MG63 (cell line): ENCODE data around the gene REXO1. TPM values are rescaled to one million over a fixed set of nuclear protein-coding genes. Genes with fewer than 3 reads are reported as not detected.

Source experiments
- DNase-seq: peaks from one replicate; pipeline ENCODE4 v3.0.0-alpha.2; 2020
- H3K27me3 ChIP-seq: fragments of 250-450 bp; sonication (Bioruptor Pico); 2 replicates; pipeline ENCODE4 v1.5.1; 2020; ENCODE audit warnings: mild to moderate bottlenecking, moderate library complexity
- H3K36me3 ChIP-seq: fragments of 250-450 bp; sonication (Bioruptor Pico); 2 replicates; pipeline ENCODE4 v1.5.1; 2020; ENCODE audit warnings: mild to moderate bottlenecking, moderate library complexity
- H3K4me3 ChIP-seq: fragments of 250-450 bp; sonication (Bioruptor Pico); 2 replicates; pipeline ENCODE4 v1.5.1; 2020; ENCODE audit warnings: mild to moderate bottlenecking, moderate library complexity
- H3K9me3 ChIP-seq: fragments of 250-450 bp; sonication (Bioruptor Pico); 2 replicates; pipeline ENCODE4 v1.5.1; 2020; ENCODE audit warnings: mild to moderate bottlenecking, moderate library complexity
- total RNA-seq: library from RNA; depleted of rRNA; stranded (reverse); fragments of >200 nt; shearing (Covaris generic); gene quantifications from 2 replicates; pipeline ENCODE4 v1.2.3, GENCODE V29; 2014; ENCODE audit warnings: low replicate concordance; rRNA removed

Gene REXO1
- total RNA-seq, 1 experiment from 2014 or later = 4.4 TPM

GRCh38 chr19:1765904-1766799 lies 82.1 kb downstream of the REXO1 start:
- H3K27me3 ChIP-seq = peaks cover 42% of the 10 kb centered on the region
- no peaks in the 10 kb centered on the region for H3K36me3 ChIP-seq
- no peak for DNase-seq
- peaks cover 4% of the 10 kb centered on the region for H3K9me3 ChIP-seq
- no peak overlapping the region for H3K4me3 ChIP-seq

Other genes starting within 250 kb of the REXO1 start
- gene UQCR11, start 243.0 kb downstream of the REXO1 start, total RNA-seq = 59.5 and 192 TPM in 2 replicates
- gene TCF3, start 195.9 kb downstream of the REXO1 start, total RNA-seq = 78.5 and 135 TPM in 2 replicates
- not detected in 2 replicates for gene ONECUT3, start 95.0 kb downstream of the REXO1 start, total RNA-seq
- gene ATP8B3, start 36.2 kb downstream of the REXO1 start, total RNA-seq = not detected in 2 replicates
- 8.1 and 12.6 TPM in 2 replicates for gene KLF16, start 15.1 kb upstream of the REXO1 start, total RNA-seq
- gene ABHD17A, start 37.0 kb upstream of the REXO1 start, total RNA-seq = 51.7 and 70.7 TPM in 2 replicates
- 3.6 TPM in 1 of 2 replicates, not detected in the other for gene ADAT3, start 56.9 kb upstream of the REXO1 start, total RNA-seq
- gene SCAMP4, start 56.9 kb upstream of the REXO1 start, total RNA-seq = 33.0 and 41.5 TPM in 2 replicates
- gene CSNK1G2, start 92.7 kb upstream of the REXO1 start, total RNA-seq = 20.1 and 34.5 TPM in 2 replicates
- gene BTBD2, start 167.2 kb upstream of the REXO1 start, total RNA-seq = 34.4 and 36.4 TPM in 2 replicates
- 17.9 and 38.6 TPM in 2 replicates for gene MKNK2, start 202.8 kb upstream of the REXO1 start, total RNA-seq
- gene MOB3A, start 247.8 kb upstream of the REXO1 start, total RNA-seq = 9.4 and 9.7 TPM in 2 replicates
- not detected in 2 replicates for gene IZUMO4, start 248.4 kb upstream of the REXO1 start, total RNA-seq